Measurements from ENCODE around the gene PPP1R3D. TPM values are rescaled to one million over a fixed set of nuclear protein-coding genes. Genes with fewer than 3 reads are reported as not detected.

Gene PPP1R3D
- total and polyA plus RNA-seq, 2 of the 13 experiments (the other 11 are each of a cell fraction or from before 2014, with no cell fraction given), result 1.2 to 3.7 TPM

GRCh38 chr20:59940129-59940955, at the start of gene PPP1R3D, which contains the start of gene FAM217B (continued):
- TF ChIP-seq AFF4 (CRISPR knock-in tag; IDR thresholded peaks at IDR 0.05) (peak; percentile 37; the same call in 1 of the 2 replicates), ZNF333 (CRISPR knock-in tag; IDR thresholded peaks at IDR 0.05; ENCODE audit: borderline replicate concordance) (0 out of 2 replicates have a peak, but pooled peaks have one; percentile 17), ZNF83 (CRISPR knock-in tag; IDR thresholded peaks at IDR 0.05; ENCODE audit: borderline replicate concordance) (no peak; the same call in none of the 2 replicates), ZFP36L1 (CRISPR knock-in tag; IDR thresholded peaks at IDR 0.05) (0 out of 2 replicates have a peak, but pooled peaks have one; percentile 60), HHEX (CRISPR knock-in tag; IDR thresholded peaks at IDR 0.05) (no peak), KLF9 (CRISPR knock-in tag; IDR thresholded peaks at IDR 0.05; ENCODE audit: low read depth) (peak; percentile 88; the same call in 1 of the 2 replicates), PHF8 (CRISPR knock-in tag; IDR thresholded peaks at IDR 0.05) (peak; percentile 94), ZNF841 (CRISPR knock-in tag; IDR thresholded peaks at IDR 0.05; ENCODE audit: borderline replicate concordance) (no peak), IKZF5 (CRISPR knock-in tag; IDR thresholded peaks at IDR 0.05) (peak; percentile 53), CREBL2 (CRISPR knock-in tag; IDR thresholded peaks at IDR 0.05; ENCODE audit: borderline replicate concordance) (peak; percentile 86; the same call in 1 of the 2 replicates), ZSCAN30 (CRISPR knock-in tag; IDR thresholded peaks at IDR 0.05) (no peak), ZSCAN5A (CRISPR knock-in tag; IDR thresholded peaks at IDR 0.05; ENCODE audit: borderline replicate concordance) (0 out of 2 replicates have a peak, but pooled peaks have one; percentile 43), ZNF766 (CRISPR knock-in tag; IDR thresholded peaks at IDR 0.05; ENCODE audit: borderline replicate concordance) (peak; percentile 51; the same call in 1 of the 2 replicates), ZBTB37 (CRISPR knock-in tag; IDR thresholded peaks at IDR 0.05) (no peak), ZNF644 (CRISPR knock-in tag; IDR thresholded peaks at IDR 0.05; ENCODE audit: low read depth) (no peak), IKZF1 (IDR thresholded peaks at IDR 0.05) (no peak), ZNF274 (CRISPR knock-in tag; IDR thresholded peaks at IDR 0.05) (peak; percentile 95)

Measured in HepG2 (cell line).